GM12878 (cell line): ENCODE results near the gene JOSD2. TPM values are rescaled to one million over a fixed set of nuclear protein-coding genes. Genes with fewer than 3 reads are reported as not detected.

ENCODE experiments used
- BACH1 ChIP-seq: fragments of 450-650 bp; IDR thresholded peaks from 2 replicates; pipeline ENCODE4 v1.6.1; 2017; ENCODE audit warnings: mild to moderate bottlenecking, borderline replicate concordance
- BRCA1 ChIP-seq: IDR thresholded peaks from 2 replicates; pipeline ENCODE4 v1.6.1; 2011; ENCODE audit warnings: low read depth, low read length, improper control_type of control experiment
- CBX3 ChIP-seq: fragments of 200-600 bp; sonication (generic); IDR thresholded peaks from 2 replicates; pipeline ENCODE4 v1.6.1; 2016; ENCODE audit warnings: low read depth, borderline replicate concordance
- CBX5 ChIP-seq: sonication (generic); IDR thresholded peaks from 2 replicates; pipeline ENCODE4 v1.6.1; 2016; ENCODE audit warnings: low read depth, moderate library complexity, mild to moderate bottlenecking, inconsistent platforms
- CHD4 ChIP-seq: fragments of 200-600 bp; sonication (generic); IDR thresholded peaks from 2 replicates; pipeline ENCODE4 v1.6.1; 2016; ENCODE audit warnings: mild to moderate bottlenecking
- EED ChIP-seq: sonication (generic); IDR thresholded peaks from 2 replicates; pipeline ENCODE4 v1.6.1; 2016; ENCODE audit warnings: antibody characterized with exemption, low read depth
- EGR1 ChIP-seq, 2 experiments: IDR thresholded peaks; 1 replicate in 1 of 2; 2 replicates in 1 of 2; pipeline ENCODE4 v1.6.1; 2011 to 2012; ENCODE audit warnings: low read depth in 2 of 2, low read length in 2 of 2, borderline replicate concordance in 1 of 2, mild to moderate bottlenecking in 1 of 2, moderate library complexity in 1 of 2
- GATAD2B ChIP-seq: fragments of 450-650 bp; conservative IDR thresholded peaks from 2 replicates; pipeline ENCODE4 v1.6.1; 2017; ENCODE audit warnings: low read depth, mild to moderate bottlenecking, moderate library complexity
- HDGF ChIP-seq: fragments of 450-650 bp; IDR thresholded peaks from 2 replicates; pipeline ENCODE4 v1.6.1; 2016; ENCODE audit warnings: antibody characterized with exemption
- IKZF1 ChIP-seq: fragments of 450-650 bp; conservative IDR thresholded peaks from 2 replicates; pipeline ENCODE4 v1.6.1; 2017; ENCODE audit warnings: antibody characterized with exemption, mild to moderate bottlenecking
- JUND ChIP-seq: IDR thresholded peaks from 2 replicates; pipeline ENCODE4 v1.6.1; 2012; ENCODE audit warnings: low read depth, mild to moderate bottlenecking, low read length, improper control_type of control experiment, moderate library complexity
- KLF5 ChIP-seq: fragments of 450-650 bp; IDR thresholded peaks from 2 replicates; pipeline ENCODE4 v1.6.1; 2014; ENCODE audit warnings: mild to moderate bottlenecking; ENCODE audit not compliant: partially characterized antibody
- MTA3 ChIP-seq: IDR thresholded peaks from 2 replicates; pipeline ENCODE4 v1.6.1; 2012; ENCODE audit warnings: low read length, inconsistent platforms, borderline replicate concordance
- MYB ChIP-seq: fragments of 150-350 bp; IDR thresholded peaks from 2 replicates; pipeline ENCODE4 v1.6.1; 2014; ENCODE audit warnings: mild to moderate bottlenecking, low read depth, low read length, borderline replicate concordance
- NBN ChIP-seq: fragments of 450-650 bp; IDR thresholded peaks from 2 replicates; pipeline ENCODE4 v1.6.1; 2016
- NR2C2 ChIP-seq: IDR thresholded peaks from 2 replicates; pipeline ENCODE4 v1.6.1; 2011; ENCODE audit warnings: borderline replicate concordance, low read depth; ENCODE audit not compliant: control insufficient read depth, insufficient read length
- PKNOX1 ChIP-seq: fragments of 450-650 bp; IDR thresholded peaks from 2 replicates; pipeline ENCODE4 v1.6.1; 2016; ENCODE audit warnings: mild to moderate bottlenecking
- POLR2A ChIP-seq: IDR thresholded peaks from 2 replicates; pipeline ENCODE4 v1.6.1; 2011; ENCODE audit warnings: low read depth, mild to moderate bottlenecking, low read length
- POLR2AphosphoS2 ChIP-seq: IDR thresholded peaks from 2 replicates; pipeline ENCODE4 v1.6.1; 2011; ENCODE audit warnings: low read depth, mild to moderate bottlenecking, low read length, improper control_type of control experiment, moderate library complexity
- POLR2AphosphoS5 ChIP-seq: IDR thresholded peaks from 2 replicates; pipeline ENCODE4 v1.6.1; 2011; ENCODE audit warnings: mild to moderate bottlenecking, low read length, inconsistent platforms
- PRDM15 ChIP-seq: fragments of 450-650 bp; formaldehyde crosslinking; IDR thresholded peaks from 2 replicates; pipeline ENCODE4 v1.4.0; 2020; ENCODE audit warnings: mild to moderate bottlenecking, moderate library complexity
- RBBP5 ChIP-seq: fragments of 200-600 bp; sonication (generic); conservative IDR thresholded peaks from 2 replicates; pipeline ENCODE4 v1.6.1; 2016
- SP1 ChIP-seq: IDR thresholded peaks from one replicate; pipeline ENCODE4 v1.6.1; 2011; ENCODE audit warnings: low read depth, low read length
- TAF1 ChIP-seq: IDR thresholded peaks from 2 replicates; pipeline ENCODE4 v1.6.1; 2011; ENCODE audit warnings: mild to moderate bottlenecking, low read depth, low read length, borderline replicate concordance
- YY1 ChIP-seq: IDR thresholded peaks from 2 replicates; pipeline ENCODE4 v1.6.1; 2011; ENCODE audit warnings: low read depth, mild to moderate bottlenecking, low read length
- ZBED1 ChIP-seq: IDR thresholded peaks from 2 replicates; pipeline ENCODE4 v1.6.1; 2016; ENCODE audit warnings: borderline replicate concordance
- ZNF217 ChIP-seq: fragments of 450-650 bp; IDR thresholded peaks from 2 replicates; pipeline ENCODE4 v1.6.1; 2017; ENCODE audit warnings: antibody characterized with exemption, mild to moderate bottlenecking
- ZZZ3 ChIP-seq: IDR thresholded peaks from 2 replicates; pipeline ENCODE4 v1.6.1; 2011; ENCODE audit warnings: low read depth; ENCODE audit not compliant: control insufficient read depth, insufficient read length
- polyA plus RNA-seq, 11 experiments: library from polyadenylated mRNA; depleted of rRNA in 4 of 11; unstranded in 6 of 11; stranded (reverse) in 5 of 11; fragments of >200 nt; fragmentation: Nextera tagmentation in 4 of 11; fragmentation: Illumina TruSeq in 1 of 11; extraction: Ambion mirVana in 4 of 11; extraction: Trizol in 1 of 11; gene quantifications; 1 replicate in 1 of 11; 2 replicates in 10 of 11; pipeline versions ENCODE4 v1.2.1 to v1.2.3, GENCODE V29; 2011 to 2016; ENCODE audit warnings: inconsistent platforms in 2 of 11, missing spikeins in 2 of 11, low read depth in 1 of 11
- total RNA-seq, 4 experiments: library from RNA; depleted of rRNA in 3 of 4; stranded (reverse); fragments of >200 nt in 3 of 4; fragmentation: Illumina TruSeq in 1 of 4; extraction: Trizol in 1 of 4; gene quantifications; 2 replicates each; pipeline versions ENCODE4 v1.2.1 to v1.2.3, GENCODE V29; 2013 to 2021
- TF ChIP-seq, protein P1 (sequence below): IDR thresholded peaks from 2 replicates; pipeline ENCODE4 v1.6.1; 2012; ENCODE audit warnings: low read depth, low read length, improper control_type of control experiment

Gene JOSD2
- total and polyA plus RNA-seq, 10 of the 15 experiments (the other 5 are each of a cell fraction or from before 2014, with no cell fraction given) = 0.91 to 26.7 (median 13.0) TPM

DNA sequence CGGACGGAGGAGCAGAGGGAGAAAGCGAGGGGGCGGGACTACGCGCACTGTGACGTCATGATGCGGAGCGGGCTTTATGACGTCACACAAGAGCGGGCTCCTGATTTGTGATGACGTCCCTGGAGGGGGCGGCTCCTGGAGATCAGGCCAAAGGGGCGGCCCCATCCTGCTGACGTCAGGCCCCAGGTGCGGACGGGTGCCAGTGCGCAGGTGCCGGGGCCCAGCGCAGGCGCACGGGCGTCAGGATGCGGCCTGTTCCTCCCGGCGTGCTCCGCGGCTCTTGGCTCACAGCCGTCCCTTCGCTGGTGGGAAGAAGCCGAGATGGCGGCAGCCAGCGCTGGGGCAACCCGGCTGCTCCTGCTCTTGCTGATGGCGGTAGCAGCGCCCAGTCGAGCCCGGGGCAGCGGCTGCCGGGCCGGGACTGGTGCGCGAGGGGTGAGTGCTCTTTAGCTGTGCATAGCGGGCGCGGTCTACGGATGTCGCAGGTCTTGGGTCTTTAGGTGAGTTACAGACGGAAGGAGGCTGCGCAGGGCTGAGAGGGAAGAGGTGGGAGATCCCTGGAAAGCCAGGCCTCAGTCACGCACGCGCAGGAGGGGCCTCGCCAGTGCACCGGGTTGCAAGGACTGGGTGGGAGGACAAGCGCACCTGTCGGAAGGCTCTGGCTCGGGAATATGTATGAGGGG lies 34.6 kb downstream of the JOSD2 start, which contains the start of the genes EMC10 and GARIN5A (continued):
- TF ChIP-seq MTA3 (no peak), RBBP5 (no peak), PRDM15 (CRISPR knock-in tag) (no peak), SP1 (peak; percentile 79), CHD4 (no peak), NBN (peak; percentile 100), YY1 (peak; percentile 96), TAF1 (peak; percentile 92), CBX3 (no peak), EGR1 (IDR thresholded peaks at IDR 0.05; ENCODE audit: borderline replicate concordance in 1 of 2, low read depth in 2 of 2, low read length in 2 of 2) (peak in 1 of 2 experiments; percentile 44; a peak in 1 of 3 replicates), ZBED1 (no peak), BACH1 (peak; percentile 34; the same call in 1 of the 2 replicates), POLR2AphosphoS5 (peak; percentile 97), ZNF217 (0 out of 2 replicates have a peak, but pooled peaks have one; percentile 47), NR2C2 (no peak), KLF5 (peak; percentile 48), IKZF1 (peak; percentile 100), PKNOX1 (peak; percentile 54; the same call in 1 of the 2 replicates), BRCA1 (peak; percentile 73; the same call in 1 of the 2 replicates), HDGF (0 out of 2 replicates have a peak, but pooled peaks have one; percentile 14), ZZZ3 (no peak), JUND (peak; percentile 75), MYB (no peak), GATAD2B (peak; percentile 82; the same call in 1 of the 2 replicates), EED (0 out of 2 replicates have a peak, but pooled peaks have one; percentile 13), POLR2AphosphoS2 (peak; percentile 92), POLR2A (peak; percentile 100), CBX5 (no peak)
- TF ChIP-seq, protein P1, sequence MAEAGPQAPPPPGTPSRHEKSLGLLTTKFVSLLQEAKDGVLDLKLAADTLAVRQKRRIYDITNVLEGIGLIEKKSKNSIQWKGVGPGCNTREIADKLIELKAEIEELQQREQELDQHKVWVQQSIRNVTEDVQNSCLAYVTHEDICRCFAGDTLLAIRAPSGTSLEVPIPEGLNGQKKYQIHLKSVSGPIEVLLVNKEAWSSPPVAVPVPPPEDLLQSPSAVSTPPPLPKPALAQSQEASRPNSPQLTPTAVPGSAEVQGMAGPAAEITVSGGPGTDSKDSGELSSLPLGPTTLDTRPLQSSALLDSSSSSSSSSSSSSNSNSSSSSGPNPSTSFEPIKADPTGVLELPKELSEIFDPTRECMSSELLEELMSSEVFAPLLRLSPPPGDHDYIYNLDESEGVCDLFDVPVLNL = no peak
